ENCODE results near the gene RPS16.

RPS16 gene

GRCh38 chr19:39409208-39410016, 26.3 kb downstream of the RPS16 start:
- ChIA-PET POLR2A (interaction anchor here (0.6 to 11.2 kb wide), 8 partner anchors 11 to 471 kb away, joined by 3 to 175 read pairs (median 4); partner anchors contain the start of genes MED29, PAF1, RPS16 and TIMM50), CTCF (interaction anchor here (0.6 to 4.6 kb wide), 4 partner anchors 10 to 97 kb away, joined by 3 to 41 read pairs (median 4); no protein-coding TSS in a partner anchor)
- Histone ChIP-seq H3K27ac (ENCODE audit: extremely low read depth, low read depth, low read length) (peak overlapping the region; percentile 89), H3K36me3 (ENCODE audit: control insufficient read depth in 2 of 2, insufficient read depth in 1 of 2, low read length in 2 of 2) (peaks cover 3 to 4% of the 10 kb centered on the region in 2 experiments; a peak in 2 of 3 replicates), H3K4me3 (ENCODE audit: low read depth, low read length) (peak overlapping the region; percentile 51), H3K9me3 (ENCODE audit: control insufficient read depth, insufficient read depth, low read depth, low read length) (no peaks in the 10 kb centered on the region), H3K4me1 (ENCODE audit: control insufficient read depth, insufficient read depth, low read length) (peaks cover 44% of the 10 kb centered on the region)
- TF ChIP-seq ZNF544 (tag by site-specific recombination; IDR thresholded peaks at IDR 0.05) (no peak), ZNF416 (tag by site-specific recombination; IDR thresholded peaks at IDR 0.05) (no peak), ZNF423 (tag by site-specific recombination; IDR thresholded peaks at IDR 0.05) (peak; percentile 23), ZNF580 (tag by site-specific recombination; IDR thresholded peaks at IDR 0.05) (0 out of 2 replicates have a peak, but pooled peaks have one; percentile 15), KLF8 (tag by site-specific recombination; IDR thresholded peaks at IDR 0.05) (peak; percentile 97), ZNF202 (tag by site-specific recombination; IDR thresholded peaks at IDR 0.05; ENCODE audit: borderline replicate concordance) (no peak), KLF17 (tag by site-specific recombination; IDR thresholded peaks at IDR 0.05) (peak; percentile 98), SP7 (tag by site-specific recombination; IDR thresholded peaks at IDR 0.05) (peak; percentile 72), PBX3 (CRISPR knock-in tag; IDR thresholded peaks at IDR 0.05) (no peak), ZNF501 (tag by site-specific recombination; IDR thresholded peaks at IDR 0.05) (peak; percentile 58), ATF2 (tag by site-specific recombination; IDR thresholded peaks at IDR 0.05; ENCODE audit: low read depth) (peak; percentile 99), KLF9 (tag by site-specific recombination; IDR thresholded peaks at IDR 0.05; ENCODE audit: low read depth) (peak; percentile 88), ZNF837 (tag by site-specific recombination; IDR thresholded peaks at IDR 0.05) (no peak), ZNF585B (tag by site-specific recombination; IDR thresholded peaks at IDR 0.05) (0 out of 2 replicates have a peak, but pooled peaks have one; percentile 15), KLF1 (tag by site-specific recombination; IDR thresholded peaks at IDR 0.05) (peak; percentile 91), ZNF266 (tag by site-specific recombination; IDR thresholded peaks at IDR 0.05; ENCODE audit: low read depth) (no peak), EGR2 (tag by site-specific recombination; IDR thresholded peaks at IDR 0.05; ENCODE audit: low read depth) (0 out of 2 replicates have a peak, but pooled peaks have one; percentile 27), TSHZ1 (tag by site-specific recombination; IDR thresholded peaks at IDR 0.05; ENCODE audit: borderline replicate concordance) (peak; percentile 86), REST (tag by site-specific recombination; IDR thresholded peaks at IDR 0.05) (no peak), ZNF112 (tag by site-specific recombination; IDR thresholded peaks at IDR 0.05) (no peak), ZBTB8A (tag by site-specific recombination; IDR thresholded peaks at IDR 0.05) (no peak; the same call in 1 of the 2 replicates), ZNF391 (tag by site-specific recombination; IDR thresholded peaks at IDR 0.05; ENCODE audit: borderline replicate concordance, low read depth) (peak; percentile 33; the same call in 1 of the 2 replicates), ZNF184 (tag by site-specific recombination; IDR thresholded peaks at IDR 0.05) (0 out of 2 replicates have a peak, but pooled peaks have one; percentile 41), ZNF48 (tag by site-specific recombination; IDR thresholded peaks at IDR 0.05) (no peak), ZNF404 (tag by site-specific recombination; IDR thresholded peaks at IDR 0.05) (no peak), ZNF292 (tag by site-specific recombination; IDR thresholded peaks at IDR 0.05; ENCODE audit: borderline replicate concordance, low read depth) (no peak)
